GM23338 (cell line): ENCODE measurements around the gene UNC5C. TPM values are rescaled to one million over a fixed set of nuclear protein-coding genes. Genes with fewer than 3 reads are reported as not detected.

ENCODE experiments used
- ATAC-seq: fragments of 200-7000 bp; cut with Tn5 transposase; 3 replicates; pipeline ENCODE4 v1.9.1; 2020
- DNase-seq: peaks from one replicate; pipeline ENCODE4 v3.0.0-alpha.2; 2015; ENCODE audit warnings: low spot score
- H2AFZ ChIP-seq: fragments of 200-600 bp; sonication (generic); 2 replicates; pipeline ENCODE4 v1.8.0; 2016; ENCODE audit warnings: antibody characterized with exemption, mild to moderate bottlenecking, moderate library complexity
- H3F3A ChIP-seq: fragments of 200-600 bp; sonication (generic); replicated peaks from 2 replicates; pipeline ENCODE4 v1.8.0; 2017; ENCODE audit warnings: antibody characterized with exemption, mixed run types, low read depth
- H3K27ac ChIP-seq: fragments of 200-600 bp; sonication (generic); 2 replicates; pipeline ENCODE4 v1.6.1; 2016; ENCODE audit warnings: low read depth
- H3K27me3 ChIP-seq: fragments of 200-600 bp; sonication (generic); 2 replicates; pipeline ENCODE4 v1.8.0; 2016; ENCODE audit warnings: mild to moderate bottlenecking, mixed run types, moderate library complexity; ENCODE audit not compliant: insufficient read depth
- H3K36me3 ChIP-seq: fragments of 200-600 bp; sonication (generic); 2 replicates; pipeline ENCODE4 v1.8.0; 2016; ENCODE audit warnings: mild to moderate bottlenecking; ENCODE audit not compliant: insufficient read depth
- H3K4me1 ChIP-seq: fragments of 200-600 bp; sonication (generic); 2 replicates; pipeline ENCODE4 v1.8.0; 2016; ENCODE audit warnings: mild to moderate bottlenecking, moderate library complexity; ENCODE audit not compliant: insufficient read depth
- H3K4me2 ChIP-seq: fragments of 200-600 bp; sonication (generic); 2 replicates; pipeline ENCODE4 v1.7.1; 2017; ENCODE audit warnings: mixed run types
- H3K4me3 ChIP-seq: fragments of 200-600 bp; sonication (generic); 2 replicates; pipeline ENCODE4 v1.6.1; 2016; ENCODE audit warnings: mixed run types
- H3K79me2 ChIP-seq: fragments of 200-600 bp; sonication (generic); replicated peaks from 2 replicates; pipeline ENCODE4 v1.8.0; 2017; ENCODE audit warnings: mild to moderate bottlenecking; ENCODE audit not compliant: insufficient read depth
- H3K9me2 ChIP-seq: fragments of 200-600 bp; sonication (generic); 2 replicates; pipeline ENCODE4 v1.8.0; 2017; ENCODE audit not compliant: insufficient read depth
- H4K20me1 ChIP-seq: fragments of 200-600 bp; sonication (generic); replicated peaks from 2 replicates; pipeline ENCODE4 v1.8.0; 2017; ENCODE audit warnings: mild to moderate bottlenecking; ENCODE audit not compliant: insufficient read depth
- H3K27ac Mint-ChIP-seq: 2 replicates; pipeline ENCODE4 v1.8.0; 2020; ENCODE audit warnings: inconsistent platforms, mild to moderate bottlenecking, moderate library complexity, mixed read lengths
- H3K27me3 Mint-ChIP-seq: 3 replicates; pipeline ENCODE4 v1.8.0; 2022; ENCODE audit warnings: low read depth, mild to moderate bottlenecking, moderate library complexity, mixed read lengths, inconsistent platforms; ENCODE audit not compliant: insufficient read depth, poor library complexity
- H3K36me3 Mint-ChIP-seq: 3 replicates; pipeline ENCODE4 v1.8.0; 2021; ENCODE audit warnings: low read depth, mild to moderate bottlenecking, inconsistent platforms, moderate library complexity, mixed read lengths
- H3K4me1 Mint-ChIP-seq: 3 replicates; pipeline ENCODE4 v1.8.0; 2020; ENCODE audit warnings: mild to moderate bottlenecking, inconsistent platforms, mixed read lengths
- H3K4me3 Mint-ChIP-seq: 3 replicates; pipeline ENCODE4 v1.8.0; 2021; ENCODE audit warnings: moderate library complexity, mild to moderate bottlenecking, inconsistent platforms, mixed read lengths
- H3K9me3 Mint-ChIP-seq: 3 replicates; pipeline ENCODE4 v1.8.0; 2020; ENCODE audit warnings: moderate library complexity, mild to moderate bottlenecking, inconsistent platforms, mixed read lengths
- CREB1 ChIP-seq: fragments of 250-450 bp; sonication (Bioruptor Pico); IDR thresholded peaks from 2 replicates; pipeline ENCODE4 v1.5.0; 2020; ENCODE audit warnings: low read depth, mild to moderate bottlenecking, moderate library complexity
- EZH2 ChIP-seq: fragments of 200-600 bp; sonication (generic); IDR thresholded peaks from one replicate; pipeline ENCODE4 v1.8.0; 2017; ENCODE audit warnings: antibody characterized with exemption, mild to moderate bottlenecking, low read depth; ENCODE audit not compliant: unreplicated experiment
- EZH2phosphoT487 ChIP-seq: fragments of 200-600 bp; sonication (generic); IDR thresholded peaks from one replicate; pipeline ENCODE4 v1.8.1; 2018; ENCODE audit warnings: antibody characterized with exemption; ENCODE audit not compliant: unreplicated experiment
- NANOG ChIP-seq: IDR thresholded peaks from 2 replicates; pipeline ENCODE4 v1.6.1; 2016; ENCODE audit warnings: antibody characterized with exemption, borderline replicate concordance
- POLR2AphosphoS5 ChIP-seq: IDR thresholded peaks from 2 replicates; pipeline ENCODE4 v1.6.1; 2016; ENCODE audit warnings: antibody characterized with exemption, low read depth
- STAT1 ChIP-seq: IDR thresholded peaks from one replicate; pipeline ENCODE4 v1.6.1; 2016; ENCODE audit warnings: antibody characterized with exemption; ENCODE audit not compliant: unreplicated experiment
- ZNF114 ChIP-seq: fragments of 250-450 bp; sonication (Bioruptor Pico); IDR thresholded peaks from 2 replicates; pipeline ENCODE4 v1.5.0; 2020; ENCODE audit warnings: mild to moderate bottlenecking, moderate library complexity
- ZNF331 ChIP-seq: fragments of 250-450 bp; sonication (Bioruptor Pico); IDR thresholded peaks from 2 replicates; pipeline ENCODE4 v1.5.0; 2020; ENCODE audit warnings: low read depth, mild to moderate bottlenecking, moderate library complexity
- polyA plus RNA-seq: library from polyadenylated mRNA; unstranded; fragments of >200 nt; fragmentation: Nextera tagmentation; extraction: Ambion mirVana; gene quantifications from 2 replicates; pipeline ENCODE4 v1.2.1, GENCODE V29; 2016
- total RNA-seq: library from RNA; depleted of rRNA; stranded (reverse); fragments of >200 nt; shearing (Covaris generic); gene quantifications from 2 replicates; pipeline ENCODE4 v1.2.3, GENCODE V29; 2014
- TF ChIP-seq, protein P1 (sequence below): IDR thresholded peaks from 2 replicates; pipeline ENCODE4 v1.6.1; 2016; ENCODE audit warnings: antibody characterized with exemption
- TF ChIP-seq, protein P2 (sequence below), 2 experiments: fragments of 200-600 bp in 1 of 2; sonication (generic) in 1 of 2; conservative IDR thresholded peaks; 2 replicates each; pipeline versions ENCODE4 v1.5.1 to v1.6.1; 2016 to 2017; ENCODE audit warnings: antibody characterized with exemption in 2 of 2, low read depth in 2 of 2, mild to moderate bottlenecking in 2 of 2, moderate library complexity in 1 of 2
- TF ChIP-seq, protein P3 (sequence below): IDR thresholded peaks from one replicate; pipeline ENCODE4 v1.6.1; 2018; ENCODE audit warnings: antibody characterized with exemption; ENCODE audit not compliant: unreplicated experiment

UNC5C gene
- total and polyA plus RNA-seq, 2 experiments from 2014 or later = 0.08 to 0.21 TPM

DNA sequence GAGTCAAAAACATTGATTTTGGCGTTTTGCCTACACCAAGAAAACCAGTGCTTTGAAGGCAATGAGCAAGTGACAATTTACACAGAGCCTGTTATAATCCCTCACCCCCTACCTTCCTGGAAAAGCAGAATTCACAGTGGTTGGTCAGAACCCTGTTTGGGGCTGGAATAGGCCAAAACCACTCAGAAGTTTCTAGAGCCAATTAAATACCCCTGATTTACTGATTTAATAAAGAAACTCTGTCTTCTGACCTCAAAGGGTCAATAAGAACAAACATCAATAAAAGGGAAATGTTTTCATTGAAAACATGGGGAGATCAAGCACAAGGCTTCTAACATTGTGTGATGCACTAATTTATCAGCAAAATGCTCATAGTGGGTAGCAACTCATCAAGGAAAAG, 116.3 kb downstream of the UNC5C start:
- no peak for DNase-seq
- peaks cover 2% of the 10 kb centered on the region; the same call in 1 of the 3 replicates for H3K4me1 Mint-ChIP-seq
- H4K20me1 ChIP-seq = no peaks in the 10 kb centered on the region
- H3K36me3 Mint-ChIP-seq = no peaks in the 10 kb centered on the region
- no peaks in the 10 kb centered on the region for H3K36me3 ChIP-seq
- H3K9me3 Mint-ChIP-seq = no peaks in the 10 kb centered on the region
- TF ChIP-seq, protein P1, sequence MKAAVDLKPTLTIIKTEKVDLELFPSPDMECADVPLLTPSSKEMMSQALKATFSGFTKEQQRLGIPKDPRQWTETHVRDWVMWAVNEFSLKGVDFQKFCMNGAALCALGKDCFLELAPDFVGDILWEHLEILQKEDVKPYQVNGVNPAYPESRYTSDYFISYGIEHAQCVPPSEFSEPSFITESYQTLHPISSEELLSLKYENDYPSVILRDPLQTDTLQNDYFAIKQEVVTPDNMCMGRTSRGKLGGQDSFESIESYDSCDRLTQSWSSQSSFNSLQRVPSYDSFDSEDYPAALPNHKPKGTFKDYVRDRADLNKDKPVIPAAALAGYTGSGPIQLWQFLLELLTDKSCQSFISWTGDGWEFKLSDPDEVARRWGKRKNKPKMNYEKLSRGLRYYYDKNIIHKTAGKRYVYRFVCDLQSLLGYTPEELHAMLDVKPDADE = no peak
- TF ChIP-seq POLR2AphosphoS5 (no peak), STAT1 (no peak), EZH2 (no peak), CREB1 (CRISPR knock-in tag) (no peak), NANOG (no peak), ZNF114 (no peak), EZH2phosphoT487 (no peak), ZNF331 (no peak)
- TF ChIP-seq, protein P2, sequence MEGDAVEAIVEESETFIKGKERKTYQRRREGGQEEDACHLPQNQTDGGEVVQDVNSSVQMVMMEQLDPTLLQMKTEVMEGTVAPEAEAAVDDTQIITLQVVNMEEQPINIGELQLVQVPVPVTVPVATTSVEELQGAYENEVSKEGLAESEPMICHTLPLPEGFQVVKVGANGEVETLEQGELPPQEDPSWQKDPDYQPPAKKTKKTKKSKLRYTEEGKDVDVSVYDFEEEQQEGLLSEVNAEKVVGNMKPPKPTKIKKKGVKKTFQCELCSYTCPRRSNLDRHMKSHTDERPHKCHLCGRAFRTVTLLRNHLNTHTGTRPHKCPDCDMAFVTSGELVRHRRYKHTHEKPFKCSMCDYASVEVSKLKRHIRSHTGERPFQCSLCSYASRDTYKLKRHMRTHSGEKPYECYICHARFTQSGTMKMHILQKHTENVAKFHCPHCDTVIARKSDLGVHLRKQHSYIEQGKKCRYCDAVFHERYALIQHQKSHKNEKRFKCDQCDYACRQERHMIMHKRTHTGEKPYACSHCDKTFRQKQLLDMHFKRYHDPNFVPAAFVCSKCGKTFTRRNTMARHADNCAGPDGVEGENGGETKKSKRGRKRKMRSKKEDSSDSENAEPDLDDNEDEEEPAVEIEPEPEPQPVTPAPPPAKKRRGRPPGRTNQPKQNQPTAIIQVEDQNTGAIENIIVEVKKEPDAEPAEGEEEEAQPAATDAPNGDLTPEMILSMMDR (conservative IDR thresholded peaks at IDR 0.05; ENCODE audit: low read depth in 2 of 2) = no peak
- TF ChIP-seq, protein P3, sequence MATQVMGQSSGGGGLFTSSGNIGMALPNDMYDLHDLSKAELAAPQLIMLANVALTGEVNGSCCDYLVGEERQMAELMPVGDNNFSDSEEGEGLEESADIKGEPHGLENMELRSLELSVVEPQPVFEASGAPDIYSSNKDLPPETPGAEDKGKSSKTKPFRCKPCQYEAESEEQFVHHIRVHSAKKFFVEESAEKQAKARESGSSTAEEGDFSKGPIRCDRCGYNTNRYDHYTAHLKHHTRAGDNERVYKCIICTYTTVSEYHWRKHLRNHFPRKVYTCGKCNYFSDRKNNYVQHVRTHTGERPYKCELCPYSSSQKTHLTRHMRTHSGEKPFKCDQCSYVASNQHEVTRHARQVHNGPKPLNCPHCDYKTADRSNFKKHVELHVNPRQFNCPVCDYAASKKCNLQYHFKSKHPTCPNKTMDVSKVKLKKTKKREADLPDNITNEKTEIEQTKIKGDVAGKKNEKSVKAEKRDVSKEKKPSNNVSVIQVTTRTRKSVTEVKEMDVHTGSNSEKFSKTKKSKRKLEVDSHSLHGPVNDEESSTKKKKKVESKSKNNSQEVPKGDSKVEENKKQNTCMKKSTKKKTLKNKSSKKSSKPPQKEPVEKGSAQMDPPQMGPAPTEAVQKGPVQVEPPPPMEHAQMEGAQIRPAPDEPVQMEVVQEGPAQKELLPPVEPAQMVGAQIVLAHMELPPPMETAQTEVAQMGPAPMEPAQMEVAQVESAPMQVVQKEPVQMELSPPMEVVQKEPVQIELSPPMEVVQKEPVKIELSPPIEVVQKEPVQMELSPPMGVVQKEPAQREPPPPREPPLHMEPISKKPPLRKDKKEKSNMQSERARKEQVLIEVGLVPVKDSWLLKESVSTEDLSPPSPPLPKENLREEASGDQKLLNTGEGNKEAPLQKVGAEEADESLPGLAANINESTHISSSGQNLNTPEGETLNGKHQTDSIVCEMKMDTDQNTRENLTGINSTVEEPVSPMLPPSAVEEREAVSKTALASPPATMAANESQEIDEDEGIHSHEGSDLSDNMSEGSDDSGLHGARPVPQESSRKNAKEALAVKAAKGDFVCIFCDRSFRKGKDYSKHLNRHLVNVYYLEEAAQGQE = no peak
- H3K79me2 ChIP-seq = no peaks in the 10 kb centered on the region
- H3K27ac Mint-ChIP-seq = no peak overlapping the region
- H3K4me3 Mint-ChIP-seq = no peak overlapping the region
- H3K4me3 ChIP-seq = no peak overlapping the region
- no peak overlapping the region for H3K4me2 ChIP-seq
- ATAC-seq = no peak
- H3K9me2 ChIP-seq = 0 out of 2 replicates have a peak, but pooled peaks cover 8% of the 10 kb centered on the region
- no peaks in the 10 kb centered on the region for H3F3A ChIP-seq
- H3K27me3 ChIP-seq = no peaks in the 10 kb centered on the region
- no peak overlapping the region for H2AFZ ChIP-seq
- peaks cover 4% of the 10 kb centered on the region for H3K27me3 Mint-ChIP-seq
- H3K27ac ChIP-seq = no peak overlapping the region
- no peaks in the 10 kb centered on the region; the same call in 1 of the 2 replicates for H3K4me1 ChIP-seq
